PC-9 (cell line): ENCODE data around the gene GSTT2. TPM values are rescaled to one million over a fixed set of nuclear protein-coding genes. Genes with fewer than 3 reads are reported as not detected.

ENCODE experiments used
- BruUV-seq: library from RNA; stranded (reverse); fragments of 400-500 nt; replicated peaks from 2 replicates; lab custom pipeline; 2021; lab: Mats Ljungman, UMichigan
- CTCF ChIA-PET: fragments of 300-600 bp; sonication (Branson Sonifier 250); formaldehyde crosslinking; loops from one replicate; lab custom pipeline; 2022; ENCODE audit warnings: antibody characterized with exemption; lab: Charles Lee
- POLR2A ChIA-PET: fragments of 300-600 bp; sonication (Branson Sonifier 250); formaldehyde crosslinking; loops from one replicate; lab custom pipeline; 2022; ENCODE audit warnings: antibody characterized with exemption; ENCODE audit not compliant: unreplicated experiment; lab: Charles Lee
- DNase-seq, 2 experiments: peaks; one replicate each; pipeline versions ENCODE4 v3.0.0 to v3.0.0-alpha.2; 2015 to 2022; ENCODE audit warnings: mixed read lengths in 1 of 2
- H2AFZ ChIP-seq: fragments of 200-600 bp; sonication (generic); 2 replicates; pipeline ENCODE4 v1.8.1; 2017; ENCODE audit warnings: antibody characterized with exemption
- H3F3A ChIP-seq: fragments of 200-600 bp; sonication (generic); 2 replicates; pipeline ENCODE4 v1.8.1; 2017; ENCODE audit warnings: antibody characterized with exemption, mild to moderate bottlenecking, low read depth; ENCODE audit not compliant: insufficient read depth
- H3K27ac ChIP-seq: fragments of 200-600 bp; sonication (generic); 2 replicates; pipeline ENCODE4 v1.6.1; 2016; ENCODE audit warnings: mixed run types
- H3K27me3 ChIP-seq: fragments of 200-600 bp; sonication (generic); 2 replicates; pipeline ENCODE4 v1.6.1; 2016; ENCODE audit warnings: low read depth, mixed run types; ENCODE audit not compliant: insufficient read depth
- H3K36me3 ChIP-seq: fragments of 200-600 bp; sonication (generic); 2 replicates; pipeline ENCODE4 v1.6.1; 2016; ENCODE audit warnings: low read depth, mixed run types
- H3K4me1 ChIP-seq: fragments of 200-600 bp; sonication (generic); replicated peaks from 2 replicates; pipeline ENCODE4 v1.6.1; 2016; ENCODE audit warnings: mixed run types; ENCODE audit not compliant: insufficient read depth
- H3K4me2 ChIP-seq: fragments of 200-600 bp; sonication (generic); 2 replicates; pipeline ENCODE4 v1.6.1; 2017; ENCODE audit warnings: mixed run types
- H3K4me3 ChIP-seq: fragments of 200-600 bp; sonication (generic); 2 replicates; pipeline ENCODE4 v1.6.1; 2016; ENCODE audit warnings: mixed run types
- H3K79me2 ChIP-seq: fragments of 200-600 bp; sonication (generic); 2 replicates; pipeline ENCODE4 v1.6.1; 2017; ENCODE audit warnings: low read depth, mixed run types
- H3K9me2 ChIP-seq: fragments of 200-600 bp; sonication (generic); 2 replicates; pipeline ENCODE4 v1.8.1; 2017; ENCODE audit warnings: mild to moderate bottlenecking; ENCODE audit not compliant: insufficient read depth
- H3K9me3 ChIP-seq: fragments of 200-600 bp; sonication (generic); 2 replicates; pipeline ENCODE4 v1.8.1; 2016; ENCODE audit warnings: low read depth; ENCODE audit not compliant: insufficient read depth
- H4K20me1 ChIP-seq: fragments of 200-600 bp; sonication (generic); 2 replicates; pipeline ENCODE4 v1.8.1; 2017; ENCODE audit not compliant: insufficient read depth
- EZH2 ChIP-seq: fragments of 200-600 bp; sonication (generic); IDR thresholded peaks from 2 replicates; pipeline ENCODE4 v1.8.0; 2017; ENCODE audit warnings: antibody characterized with exemption, low read depth
- intact Hi-C: fragments of 100-400 bp; cut with micrococcal nuclease; formaldehyde crosslinking; loops from one replicate; pipeline ENCODE4 v1.10.0; 2022; ENCODE audit not compliant: unreplicated experiment
- total RNA-seq: library from RNA; stranded (reverse); gene quantifications from 2 replicates; pipeline ENCODE4 v1.2.3, GENCODE V29; 2021
- TF ChIP-seq, protein P1 (sequence below): fragments of 200-600 bp; sonication (generic); conservative IDR thresholded peaks from 2 replicates; pipeline ENCODE4 v1.6.1; 2017; ENCODE audit warnings: mixed run types, antibody characterized with exemption, mild to moderate bottlenecking, moderate library complexity

GSTT2 gene
- total RNA-seq, 1 experiment from 2014 or later, result 0.79 TPM

DNA sequence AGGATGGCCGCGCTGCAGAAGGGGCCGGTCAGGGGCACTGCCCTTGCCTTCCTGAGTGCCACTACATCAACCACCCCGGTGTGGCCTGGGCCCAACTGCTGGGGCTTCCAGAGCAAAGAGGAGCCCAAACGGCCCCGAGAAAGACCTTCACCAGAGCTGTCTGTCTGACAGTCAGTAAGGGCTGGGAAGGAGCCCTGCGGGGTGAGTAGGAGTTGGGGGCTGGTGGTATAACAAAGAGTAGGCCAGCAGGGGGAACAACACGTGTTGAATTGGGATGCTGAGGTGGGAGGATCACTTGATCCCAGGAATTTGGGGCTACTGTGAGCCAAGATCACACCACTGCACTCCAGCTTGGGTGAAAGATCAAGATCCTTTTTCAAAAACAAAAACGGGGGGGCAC is 21.4 kb downstream of the GSTT2 start:
- H3K4me3 ChIP-seq, result no peak overlapping the region
- TF ChIP-seq, protein P1, sequence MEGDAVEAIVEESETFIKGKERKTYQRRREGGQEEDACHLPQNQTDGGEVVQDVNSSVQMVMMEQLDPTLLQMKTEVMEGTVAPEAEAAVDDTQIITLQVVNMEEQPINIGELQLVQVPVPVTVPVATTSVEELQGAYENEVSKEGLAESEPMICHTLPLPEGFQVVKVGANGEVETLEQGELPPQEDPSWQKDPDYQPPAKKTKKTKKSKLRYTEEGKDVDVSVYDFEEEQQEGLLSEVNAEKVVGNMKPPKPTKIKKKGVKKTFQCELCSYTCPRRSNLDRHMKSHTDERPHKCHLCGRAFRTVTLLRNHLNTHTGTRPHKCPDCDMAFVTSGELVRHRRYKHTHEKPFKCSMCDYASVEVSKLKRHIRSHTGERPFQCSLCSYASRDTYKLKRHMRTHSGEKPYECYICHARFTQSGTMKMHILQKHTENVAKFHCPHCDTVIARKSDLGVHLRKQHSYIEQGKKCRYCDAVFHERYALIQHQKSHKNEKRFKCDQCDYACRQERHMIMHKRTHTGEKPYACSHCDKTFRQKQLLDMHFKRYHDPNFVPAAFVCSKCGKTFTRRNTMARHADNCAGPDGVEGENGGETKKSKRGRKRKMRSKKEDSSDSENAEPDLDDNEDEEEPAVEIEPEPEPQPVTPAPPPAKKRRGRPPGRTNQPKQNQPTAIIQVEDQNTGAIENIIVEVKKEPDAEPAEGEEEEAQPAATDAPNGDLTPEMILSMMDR, result no peak
- no peak for TF ChIP-seq EZH2
- H3K4me2 ChIP-seq, result no peak overlapping the region
- H3K27me3 ChIP-seq, result no peaks in the 10 kb centered on the region
- no peaks in the 10 kb centered on the region for H3K36me3 ChIP-seq
- no peaks in the 10 kb centered on the region for H3K79me2 ChIP-seq
- H3K27ac ChIP-seq, result no peak overlapping the region
- DNase-seq, result no peak
- BruUV-seq, result no TSS peak
- no peaks in the 10 kb centered on the region for H3K9me2 ChIP-seq
- ChIA-PET POLR2A (interaction anchor here (0.6 kb wide), 1 partner anchor 11 kb away, joined by 9 read pairs; no protein-coding TSS in a partner anchor), CTCF (no interaction called here)
- H3F3A ChIP-seq, result peaks cover 22% of the 10 kb centered on the region
- H4K20me1 ChIP-seq, result no peaks in the 10 kb centered on the region
- H2AFZ ChIP-seq, result no peak overlapping the region
- H3K9me3 ChIP-seq, result no peaks in the 10 kb centered on the region
- H3K4me1 ChIP-seq, result peaks cover 9% of the 10 kb centered on the region
- intact Hi-C loops, result no loop called here

- Histone ChIP-seq H2AFZ (no peak overlapping the region), H3K4me1 (peaks cover 9% of the 10 kb centered on the region), H3K79me2 (no peaks in the 10 kb centered on the region), H3K27me3 (no peaks in the 10 kb centered on the region), H3F3A (peaks cover 22% of the 10 kb centered on the region), H3K36me3 (no peaks in the 10 kb centered on the region), H3K9me2 (no peaks in the 10 kb centered on the region), H3K9me3 (no peaks in the 10 kb centered on the region), H3K4me3 (no peak overlapping the region), H3K27ac (no peak overlapping the region), H4K20me1 (no peaks in the 10 kb centered on the region), H3K4me2 (no peak overlapping the region)
- DNase-seq, result no peak
- TF ChIP-seq EZH2, result no peak
- TF ChIP-seq, protein P1, result no peak
- intact Hi-C loops, result no loop called here
- POLR2A ChIA-PET, result interaction anchor here (0.6 kb wide), 1 partner anchor 9 kb away, joined by 5 read pairs; no protein-coding TSS in a partner anchor
- CTCF ChIA-PET, result no interaction called here
- BruUV-seq, result no TSS peak
These were observed 22.3 kb downstream of the GSTT2 start for GRCh38 chr22:24002272-24002671.

DNA sequence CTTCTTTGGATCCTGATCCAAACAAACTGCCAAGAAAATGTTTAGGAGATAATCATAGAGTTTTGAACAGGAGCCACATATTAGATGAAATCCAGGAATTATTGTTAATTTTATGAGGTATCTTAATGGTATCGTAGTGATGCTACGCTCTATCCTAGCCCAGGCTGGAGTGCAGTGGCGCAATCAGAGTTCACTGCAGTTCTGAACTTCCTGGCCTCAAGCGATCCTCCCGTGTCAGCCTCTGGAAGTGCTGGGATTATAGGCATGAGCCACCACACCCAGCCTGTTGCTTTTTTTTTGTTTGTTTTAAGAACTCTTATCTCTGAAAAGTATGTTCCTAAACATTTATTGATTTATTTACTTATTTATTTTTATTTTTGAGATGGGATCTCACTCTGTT is 22.9 kb downstream of the GSTT2 start:
- CTCF ChIA-PET, result no interaction called here
- no peaks in the 10 kb centered on the region for H3K79me2 ChIP-seq
- H3F3A ChIP-seq, result peaks cover 22% of the 10 kb centered on the region
- intact Hi-C loops, result no loop called here
- TF ChIP-seq, protein P1, result no peak
- no peak for TF ChIP-seq EZH2
- no peak overlapping the region for H3K4me2 ChIP-seq
- POLR2A ChIA-PET, result no interaction called here
- no peak overlapping the region for H2AFZ ChIP-seq
- no peaks in the 10 kb centered on the region for H3K36me3 ChIP-seq
- H3K9me3 ChIP-seq, result no peaks in the 10 kb centered on the region
- H3K4me3 ChIP-seq, result no peak overlapping the region
- H3K9me2 ChIP-seq, result no peaks in the 10 kb centered on the region
- H3K4me1 ChIP-seq, result peaks cover 9% of the 10 kb centered on the region
- H3K27ac ChIP-seq, result no peak overlapping the region
- H4K20me1 ChIP-seq, result no peaks in the 10 kb centered on the region
- H3K27me3 ChIP-seq, result no peaks in the 10 kb centered on the region
- BruUV-seq, result no TSS peak
- no peak for DNase-seq
